Stimulated activated CD4-positive, alpha-beta T cell treated with anti-CD3 and anti-CD28 coated beads, Interleukin-4, amount 100 ng/mL, for 24 hours (primary cell): ENCODE results near the gene SOX6.

Experiments used
- DNase-seq: peaks from one replicate; pipeline ENCODE4 v3.0.0-alpha.2; 2020

The SOX6 gene

GRCh38 chr11:15920856-15921629 is 435.3 kb downstream of the SOX6 start:
- no peak for DNase-seq

GRCh38 chr11:15918674-15919073 is 437.7 kb downstream of the SOX6 start:
- DNase-seq: no peak

GRCh38 chr11:15918212-15918611 is 438.1 kb downstream of the SOX6 start:
- DNase-seq: no peak
